Measurements from ENCODE around the gene P2RX6.
"Not testable (repeated sequence)": the region's sequence is repeated elsewhere in the genome, so short reads cannot be mapped to it uniquely, and the experiment has no call there.

P2RX6 gene

DNA sequence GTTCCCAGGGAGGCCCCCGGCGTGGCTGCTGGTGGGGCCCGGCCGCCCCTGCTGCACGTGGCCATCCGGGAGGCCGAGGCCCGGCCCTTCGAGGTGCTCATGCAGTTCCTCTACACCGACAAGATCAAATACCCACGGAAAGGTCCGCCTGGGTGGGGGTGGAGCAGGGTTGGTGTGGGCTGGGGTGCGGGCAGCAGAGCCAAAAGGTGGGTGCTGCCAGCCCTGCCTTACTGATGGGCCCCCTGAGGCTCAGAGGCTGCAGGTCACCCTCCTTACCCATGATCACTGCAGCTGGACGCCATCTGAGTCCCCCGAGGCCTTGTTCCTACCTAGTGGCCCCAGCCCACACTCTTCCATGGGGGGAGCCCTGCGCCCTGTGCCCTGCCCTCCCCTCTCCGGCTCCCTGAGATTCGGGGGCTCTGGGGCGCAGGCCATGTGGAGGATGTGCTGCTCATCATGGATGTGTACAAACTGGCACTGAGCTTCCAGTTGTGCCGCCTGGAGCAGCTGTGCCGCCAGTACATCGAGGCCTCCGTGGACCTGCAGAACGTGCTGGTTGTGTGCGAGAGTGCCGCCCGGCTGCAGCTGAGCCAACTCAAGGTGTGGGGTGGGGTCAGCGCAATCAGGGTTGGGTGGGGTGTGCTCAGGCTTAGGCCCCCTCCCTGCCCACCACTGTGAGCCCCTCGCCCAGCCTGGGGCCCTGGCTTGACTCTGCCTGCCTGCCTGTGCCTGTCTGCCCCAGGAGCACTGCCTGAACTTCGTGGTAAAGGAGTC lies 20.6 kb upstream of the P2RX6 start:
- DNase-seq (ENCODE audit: low spot score): no peak

DNA sequence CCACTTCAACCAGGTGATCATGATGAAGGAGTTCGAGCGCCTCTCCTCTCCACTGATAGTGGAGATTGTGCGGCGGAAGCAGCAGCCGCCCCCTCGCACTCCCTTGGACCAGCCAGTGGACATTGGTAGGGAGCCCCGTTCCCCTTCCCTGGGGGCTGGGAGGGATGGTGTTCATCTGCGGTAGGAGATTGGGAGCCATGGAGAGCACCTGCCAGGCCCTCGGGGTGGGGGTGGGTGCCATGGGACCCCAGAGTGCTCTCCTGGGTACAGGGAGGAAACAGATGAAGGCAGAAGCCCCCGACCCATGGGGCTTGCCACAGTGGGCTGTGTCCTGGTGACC lies 20.1 kb upstream of the P2RX6 start:
- DNase-seq (ENCODE audit: low spot score): no peak

DNA sequence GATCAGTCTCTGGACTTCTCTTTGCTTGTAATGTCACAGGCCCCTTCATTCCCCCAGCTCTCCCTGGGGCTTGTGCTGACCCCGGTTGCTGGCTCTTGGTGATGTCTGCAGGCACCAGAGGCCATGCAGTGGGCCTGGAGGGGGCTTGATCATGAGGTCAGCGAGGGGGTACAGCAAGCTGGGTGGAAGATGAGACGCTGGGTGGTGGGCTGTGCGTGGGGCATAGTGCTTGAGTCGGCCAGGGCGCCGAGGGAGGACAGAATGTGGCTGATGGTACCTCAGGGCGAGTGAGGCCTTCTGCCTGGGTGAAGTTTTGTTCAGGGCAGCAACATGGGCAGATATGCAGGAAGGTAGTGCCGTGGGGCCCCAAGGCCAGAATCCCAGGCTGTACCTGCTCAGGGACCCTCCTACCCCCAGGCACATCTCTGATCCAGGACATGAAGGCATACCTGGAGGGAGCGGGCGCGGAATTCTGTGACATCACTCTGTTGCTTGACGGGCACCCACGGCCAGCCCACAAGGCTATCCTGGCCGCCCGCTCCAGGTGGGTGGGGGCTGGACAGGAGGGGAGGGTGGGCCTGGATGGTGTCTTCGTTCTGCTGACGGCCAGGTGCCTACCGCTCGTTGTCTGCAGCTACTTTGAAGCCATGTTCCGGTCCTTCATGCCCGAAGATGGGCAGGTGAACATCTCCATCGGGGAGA lies 19.5 kb upstream of the P2RX6 start:
- no peak for DNase-seq (ENCODE audit: low spot score)

DNA sequence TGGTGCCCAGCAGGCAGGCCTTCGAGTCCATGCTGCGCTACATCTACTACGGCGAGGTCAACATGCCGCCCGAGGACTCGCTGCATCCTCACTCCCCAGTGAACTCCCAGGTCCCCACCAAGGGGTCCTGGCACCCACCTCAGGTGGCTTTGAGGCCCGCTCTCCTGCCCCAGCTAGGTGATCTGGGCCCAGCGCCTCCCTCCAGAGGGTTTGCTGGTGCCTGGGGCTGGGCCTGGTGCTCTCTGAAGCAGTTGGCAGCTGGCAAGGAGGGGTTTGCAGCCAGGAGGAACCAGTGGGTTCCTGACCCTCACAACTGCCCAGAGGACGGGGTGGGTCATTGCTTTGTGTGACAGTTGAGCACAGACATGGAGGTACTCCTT lies 18.9 kb upstream of the P2RX6 start:
- no peak for DNase-seq (ENCODE audit: low spot score)

DNA sequence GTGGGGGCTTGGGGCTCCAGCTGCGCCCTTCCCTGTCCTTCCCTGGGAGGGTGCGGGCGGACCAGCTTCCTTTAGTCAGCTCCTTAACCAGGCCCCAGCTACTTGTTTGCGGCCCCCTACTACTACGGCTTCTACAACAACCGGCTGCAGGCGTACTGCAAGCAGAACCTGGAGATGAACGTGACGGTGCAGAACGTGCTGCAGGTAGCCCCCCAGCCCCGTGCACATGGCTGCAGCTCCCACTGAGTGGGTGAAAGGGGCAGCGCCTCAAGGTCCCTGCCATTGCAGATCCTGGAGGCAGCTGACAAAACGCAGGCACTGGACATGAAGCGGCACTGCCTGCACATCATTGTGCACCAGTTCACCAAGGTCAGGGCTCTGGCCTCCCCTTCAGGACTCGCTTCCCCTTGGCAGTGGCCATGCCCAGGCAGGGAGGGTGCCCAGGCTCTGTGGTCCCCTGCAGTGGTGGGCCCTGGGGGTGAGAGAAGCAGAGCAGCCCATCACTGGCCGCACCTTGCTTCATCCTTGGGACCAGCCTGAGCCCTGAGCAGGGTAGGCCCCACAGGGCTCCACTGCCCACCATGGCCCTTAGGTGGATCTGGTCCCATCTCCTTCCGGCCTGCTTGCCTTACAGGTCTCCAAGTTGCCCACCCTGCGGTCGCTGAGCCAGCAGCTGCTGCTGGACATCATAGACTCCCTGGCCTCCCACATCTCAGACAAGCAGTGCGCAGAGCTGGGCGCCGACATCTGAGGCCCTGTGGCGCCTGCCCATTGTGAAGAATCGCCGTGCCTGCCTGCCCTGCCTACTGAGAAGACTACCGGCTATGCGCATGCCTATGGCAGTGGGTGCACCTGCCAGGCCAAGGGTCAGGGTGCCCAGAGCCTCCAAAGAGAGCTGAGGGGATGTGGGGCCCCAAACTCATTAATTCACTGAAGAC lies 18.1 kb upstream of the P2RX6 start:
- no peak for DNase-seq (ENCODE audit: low spot score)

DNA sequence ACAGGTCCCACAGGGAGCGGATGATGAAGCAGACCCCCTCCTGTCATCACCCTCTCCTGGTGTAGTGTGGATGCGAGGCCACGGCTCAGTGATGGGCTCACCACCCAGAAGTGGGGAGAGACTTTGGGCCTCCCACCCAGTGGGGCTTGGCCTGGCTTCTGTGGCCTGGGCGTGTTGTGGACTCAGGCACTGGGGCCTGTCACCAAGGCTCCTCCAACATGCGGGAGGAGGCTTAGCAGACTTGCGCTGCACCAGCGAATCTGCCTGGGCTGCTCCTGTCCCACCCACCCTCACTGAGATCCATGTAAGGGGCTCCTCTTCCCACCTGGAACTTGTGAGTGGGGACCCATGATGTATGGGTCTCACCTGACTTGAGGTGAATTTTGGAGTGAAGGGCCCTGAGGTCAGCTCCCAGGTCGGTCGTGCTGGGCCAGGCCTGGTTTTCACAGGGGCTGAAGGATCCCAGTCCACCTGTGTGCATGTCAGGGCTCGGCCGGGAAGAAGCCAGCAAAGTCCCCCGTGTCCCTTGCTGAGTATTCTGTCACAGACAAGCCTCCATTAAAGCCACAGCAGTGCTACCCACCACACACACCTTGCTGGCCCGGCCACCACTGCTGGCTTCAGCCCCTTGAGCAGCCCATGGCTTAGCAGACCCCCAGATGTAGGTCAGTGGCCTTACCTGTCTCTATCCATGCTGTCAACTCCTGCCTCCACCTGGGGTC lies 17.3 kb upstream of the P2RX6 start:
- no peak for DNase-seq (ENCODE audit: low spot score)

DNA sequence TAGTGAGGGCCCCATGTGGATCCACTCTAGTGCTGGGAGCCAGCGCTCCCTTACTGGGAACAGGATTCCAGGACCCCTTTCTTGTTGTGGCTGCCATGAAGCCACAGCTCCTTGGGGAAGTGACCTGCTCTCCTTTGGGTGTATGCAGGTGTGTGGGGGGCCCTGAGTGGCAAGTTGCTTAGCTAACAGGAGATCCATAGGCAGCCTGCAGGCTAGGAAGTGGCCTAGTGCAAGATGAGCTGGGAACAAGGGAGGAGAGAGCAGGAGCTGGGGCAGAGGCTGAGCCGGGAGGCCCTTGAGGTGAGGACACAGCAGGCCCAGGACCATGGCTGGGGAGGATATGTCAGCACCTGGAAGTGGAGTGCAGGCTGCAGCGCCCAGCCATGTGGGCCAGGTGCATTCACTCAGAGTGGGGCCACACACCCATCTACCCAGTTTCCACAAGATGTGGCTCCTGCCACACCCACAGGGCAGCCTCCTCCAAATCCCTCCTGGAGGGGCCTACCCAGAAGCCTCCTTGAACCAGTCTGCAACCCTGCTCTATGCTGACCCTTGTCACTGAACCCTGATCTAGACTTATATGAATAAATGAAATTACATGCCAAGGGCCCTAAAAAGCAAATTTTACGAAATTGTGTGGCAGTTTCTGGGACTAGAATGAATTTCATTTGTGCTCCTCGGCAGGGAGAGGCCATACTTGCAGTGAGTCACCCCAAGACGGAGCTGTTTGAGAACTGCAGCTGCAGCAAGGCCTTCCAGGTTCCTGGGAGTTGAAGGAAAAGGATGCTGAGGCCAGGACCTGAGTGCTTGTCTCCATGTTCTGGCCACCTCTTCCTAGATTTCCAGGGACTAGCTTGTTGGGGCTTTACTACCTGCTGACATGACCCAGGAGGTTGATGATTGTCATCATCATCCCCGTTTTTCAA lies 16.3 kb upstream of the P2RX6 start:
- no peak for DNase-seq (ENCODE audit: low spot score)

DNA sequence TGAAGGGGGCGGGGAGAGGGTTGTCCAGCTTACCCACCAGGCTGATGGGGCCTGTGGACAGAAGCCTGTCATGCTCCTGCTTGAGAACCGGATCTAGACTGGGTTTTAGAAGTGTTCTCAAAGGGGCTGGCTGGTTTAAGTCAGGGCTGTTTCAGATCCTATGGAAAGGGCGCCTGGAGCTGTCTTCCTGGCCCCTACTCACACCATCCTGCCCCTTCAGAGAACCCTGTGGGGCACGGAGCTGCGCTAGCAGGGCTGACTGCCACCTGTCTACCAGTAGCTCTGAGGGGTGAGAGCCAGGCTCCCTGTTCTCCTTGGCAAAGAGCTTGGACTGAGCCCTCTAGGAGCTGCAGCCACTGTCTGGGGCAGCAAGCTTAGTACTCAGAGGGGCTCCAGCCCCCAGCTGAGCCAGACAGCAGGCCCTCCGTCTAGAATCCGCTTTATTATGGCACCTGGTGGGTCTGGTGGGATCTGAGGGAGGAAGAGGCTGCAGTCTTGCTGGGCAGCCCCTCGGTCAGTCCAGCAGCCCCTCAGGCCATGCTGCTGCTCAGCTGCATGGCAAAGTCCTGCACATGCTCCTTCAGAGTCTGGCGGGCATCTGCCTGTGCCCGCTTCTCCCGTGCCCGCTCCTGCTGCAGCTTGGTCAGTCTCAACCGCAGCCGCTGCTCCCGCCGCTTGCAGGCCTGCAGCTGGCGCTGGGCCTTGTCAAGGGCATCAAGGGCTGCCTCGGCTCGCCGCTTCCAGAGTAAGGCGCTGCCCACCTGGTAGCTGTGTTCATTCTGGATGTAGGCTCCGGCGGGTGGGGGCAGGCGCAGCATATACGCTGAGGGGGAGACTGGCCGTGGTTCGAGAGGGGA lies 15.4 kb upstream of the P2RX6 start:
- no peak for DNase-seq (ENCODE audit: low spot score)

DNA sequence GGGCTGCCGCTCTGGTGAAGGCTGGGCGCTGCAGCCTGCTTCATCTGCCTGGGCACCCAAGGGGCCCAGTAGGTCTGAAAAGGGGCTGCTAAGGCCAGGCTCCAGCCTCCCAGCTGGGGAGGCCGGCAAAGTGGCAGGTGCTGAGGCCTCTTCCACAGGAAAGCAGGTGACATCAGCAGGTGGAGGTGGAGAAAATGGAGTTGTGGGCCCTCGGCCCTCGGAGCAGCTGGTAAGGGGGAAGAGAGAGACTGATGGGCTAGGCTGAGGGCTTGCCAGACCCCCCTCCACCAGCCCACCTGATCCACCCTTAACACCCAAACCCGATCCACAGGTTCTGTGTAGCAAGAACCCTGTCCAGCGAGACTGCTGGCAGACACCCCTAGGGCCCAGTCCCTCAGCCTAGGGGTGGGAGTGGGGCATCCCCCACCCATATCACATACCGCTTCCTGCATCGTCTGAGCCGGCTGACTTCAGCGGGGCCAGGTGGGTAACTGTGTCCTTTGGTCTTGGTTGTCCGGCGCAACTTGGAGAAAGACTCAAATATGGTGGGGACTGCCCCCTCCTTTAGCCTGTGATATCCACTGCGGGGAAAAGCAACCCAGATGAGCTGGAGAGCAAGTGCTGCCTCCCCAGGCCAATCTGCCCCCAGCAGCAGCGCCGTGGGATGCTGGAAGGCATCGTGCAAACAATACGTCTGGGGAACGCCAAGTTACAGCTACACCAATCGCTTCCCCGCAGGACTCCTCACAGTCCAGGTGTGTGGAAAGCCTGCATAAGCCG lies 14.6 kb upstream of the P2RX6 start:
- DNase-seq (ENCODE audit: low spot score): no peak

DNA sequence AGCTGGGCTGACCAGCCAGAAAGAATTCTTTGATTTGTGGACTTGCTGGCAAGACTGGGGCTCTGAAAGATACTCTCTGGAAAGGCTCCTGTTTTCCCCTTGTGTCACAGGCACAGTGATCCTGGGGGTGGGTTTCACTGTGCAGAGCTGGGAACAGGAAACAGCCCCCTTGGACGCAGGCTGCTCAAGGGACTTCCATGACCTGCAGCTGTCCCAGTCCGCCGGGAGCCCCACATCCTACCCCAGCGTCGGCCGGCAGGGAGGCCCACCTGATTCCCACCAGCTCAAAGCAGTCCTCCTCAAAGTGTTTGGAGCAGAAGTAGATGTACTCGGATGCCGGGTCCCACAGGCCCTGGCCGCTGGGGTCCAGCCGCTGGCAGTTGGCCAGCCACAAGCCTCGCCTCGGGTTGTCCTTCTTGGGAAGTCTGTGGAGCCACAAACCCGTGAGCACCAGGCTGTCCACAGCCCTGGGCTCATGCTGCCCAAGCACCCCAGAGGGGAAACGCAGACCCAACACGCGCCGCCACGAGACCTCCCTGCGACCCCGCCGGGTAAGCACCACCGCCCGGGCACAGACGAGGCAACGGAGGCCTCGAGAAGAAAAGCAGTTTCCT lies 13.9 kb upstream of the P2RX6 start:
- DNase-seq (ENCODE audit: low spot score): no peak

DNA sequence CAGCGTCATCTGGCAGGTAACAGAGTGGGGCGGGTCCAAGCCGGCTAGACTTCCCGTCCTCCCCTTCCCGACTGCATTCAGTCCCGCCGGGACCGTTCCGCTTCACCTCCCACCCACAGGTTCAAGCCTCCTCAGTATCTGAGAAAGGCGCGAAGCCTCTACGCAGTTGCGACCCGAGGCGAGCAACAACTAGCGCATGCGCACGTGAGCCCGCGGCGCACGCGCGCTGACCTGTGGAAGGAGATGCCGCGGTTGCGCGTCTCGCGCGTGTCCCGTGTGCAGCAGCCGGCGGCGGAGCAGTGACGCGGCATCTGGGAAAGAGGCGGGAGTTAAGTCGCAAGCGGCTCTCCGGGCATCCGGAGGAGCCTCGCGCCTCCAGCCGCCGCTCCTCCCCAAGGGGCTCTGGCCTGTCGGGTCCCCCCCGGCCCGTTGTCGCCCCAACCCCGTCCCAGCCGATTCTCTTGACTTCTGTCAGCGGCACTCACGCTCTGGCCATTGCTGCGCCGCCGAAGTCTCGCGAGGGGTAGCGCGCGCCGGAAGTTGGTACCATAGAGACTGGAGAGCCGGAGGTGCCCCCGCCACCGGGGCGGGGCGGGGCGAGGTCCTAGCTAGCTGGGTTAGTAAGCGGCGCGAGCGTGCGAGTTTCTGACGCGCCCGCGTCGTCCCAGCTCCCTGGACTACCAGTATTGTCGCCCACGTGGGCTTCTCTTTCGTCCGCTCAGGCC lies 13.2 kb upstream of the P2RX6 start, which contains the start of gene THAP7:
THAP7 (minus strand) TSS at position 518 of the 725 bp plus-strand sequence; CDS start at position 311, 207 bp downstream.
- DNase-seq (ENCODE audit: low spot score): peak; percentile 96

DNA sequence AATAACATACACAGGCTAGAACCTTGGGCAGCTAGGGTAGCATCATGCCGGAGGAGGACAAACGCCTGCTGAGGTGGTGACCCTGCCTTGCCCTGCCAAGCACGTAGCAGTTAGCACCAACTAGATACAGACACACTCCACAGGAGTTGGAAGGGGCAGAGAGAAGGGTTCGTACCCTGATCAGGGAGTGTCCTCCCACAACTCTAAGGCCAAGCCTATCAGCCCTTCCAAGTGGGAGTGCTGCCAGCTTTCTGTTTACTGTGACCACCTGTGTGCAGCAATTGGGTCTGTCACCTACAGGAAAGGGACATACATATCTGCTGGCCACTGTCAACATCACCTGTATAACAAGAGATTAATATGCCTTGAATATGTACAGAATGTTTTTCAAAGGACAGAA lies 11.2 kb upstream of the P2RX6 start:
- no peak for DNase-seq (ENCODE audit: low spot score)

DNA sequence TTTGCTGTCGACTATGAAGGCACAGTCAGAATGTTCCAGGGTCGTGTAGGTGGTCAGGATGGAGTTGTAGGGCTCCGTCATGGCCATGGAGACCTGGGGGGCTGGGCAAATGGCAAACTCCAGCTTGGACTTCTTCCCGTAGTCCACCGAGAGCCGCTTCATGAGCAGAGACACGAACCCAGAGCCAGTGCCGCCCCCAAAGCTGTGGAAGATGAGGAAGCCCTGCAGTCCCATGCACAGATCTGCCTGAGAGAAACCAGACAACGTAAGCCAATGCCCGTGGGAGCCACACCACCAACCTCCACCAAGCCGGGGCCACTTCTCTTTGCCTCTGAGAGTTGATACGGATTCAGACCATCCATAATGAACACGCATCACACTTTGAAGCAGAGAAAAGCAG lies 5.8 kb upstream of the P2RX6 start:
- not testable (repeated sequence) for DNase-seq (ENCODE audit: low spot score)

DNA sequence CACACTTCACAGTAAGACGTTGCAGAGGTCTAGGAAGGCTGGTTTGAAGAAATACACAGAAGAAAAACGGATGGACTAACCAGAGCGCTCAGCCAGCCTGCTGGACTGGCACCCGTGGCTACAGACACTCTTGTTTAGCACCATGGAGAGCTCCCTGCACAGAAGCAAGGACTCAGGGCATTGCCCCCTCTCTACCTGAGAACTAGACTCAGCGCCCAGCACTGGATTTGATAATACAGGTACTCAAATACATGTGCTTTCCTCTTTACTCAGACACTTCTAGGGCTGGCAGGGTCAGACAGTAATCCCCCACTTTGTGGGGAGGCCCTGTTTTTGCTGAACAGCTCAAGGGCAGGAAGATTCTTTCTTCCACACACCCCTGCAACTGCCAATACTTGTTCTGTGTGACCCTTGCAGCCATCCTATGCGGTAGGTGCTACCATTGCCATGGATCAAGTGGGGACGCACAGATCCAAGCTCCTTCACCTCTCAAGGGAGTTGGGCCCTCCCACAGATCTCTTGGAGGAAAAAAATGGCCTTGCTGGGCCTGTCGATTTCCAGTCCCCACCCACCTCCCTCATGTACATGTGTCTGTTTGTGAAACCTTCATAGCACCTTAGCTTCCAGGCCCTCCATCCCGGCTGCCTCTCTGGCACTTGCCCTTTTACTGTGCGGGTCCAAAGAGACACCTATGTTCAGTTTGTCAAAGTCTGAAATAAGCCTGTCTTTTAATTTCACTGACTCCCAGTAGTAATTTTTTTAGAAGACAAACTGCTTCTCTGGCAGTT lies 5.1 kb upstream of the P2RX6 start:
- DNase-seq (ENCODE audit: low spot score): peak; percentile 35

DNA sequence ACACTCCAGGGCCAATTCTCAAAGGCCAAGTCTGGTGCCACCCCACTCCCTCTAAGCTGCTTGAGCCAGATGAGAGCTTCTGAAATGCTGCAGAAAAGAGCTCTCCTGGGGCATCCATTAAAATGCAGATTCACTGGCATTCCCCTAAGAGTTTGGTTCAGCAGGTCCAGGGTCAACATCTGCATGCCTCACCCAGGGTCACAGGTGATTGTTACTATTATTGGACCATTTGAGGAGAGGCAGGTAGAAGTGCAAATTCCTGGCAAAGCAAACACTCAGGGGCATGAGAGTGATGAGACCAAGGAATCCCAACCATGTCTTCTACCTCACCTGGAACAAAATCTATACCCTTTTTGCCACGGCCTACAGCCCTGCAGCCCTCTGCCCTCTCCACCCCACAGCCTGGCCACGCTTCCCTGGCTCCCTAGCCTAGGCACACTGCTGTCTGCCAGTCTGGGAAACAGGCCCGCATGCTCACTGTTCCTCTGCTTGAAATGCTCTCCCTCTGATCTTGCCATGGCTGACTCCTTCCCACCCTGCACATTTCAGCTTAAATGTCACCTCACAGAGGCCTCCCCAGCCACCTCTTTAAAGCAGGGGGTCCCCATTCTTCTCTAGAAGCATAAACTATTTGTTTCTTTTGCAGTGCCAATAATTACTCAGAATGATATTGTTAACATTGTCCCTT lies 4.4 kb upstream of the P2RX6 start:
- no peak for DNase-seq (ENCODE audit: low spot score)

Measured in hepatic stellate cell (primary cell).